PC-3 (cell line): ENCODE results near the gene OR10J1.

Experiments used
- EZH2 ChIP-seq: fragments of 300-600 bp; sonication (generic); IDR thresholded peaks from one replicate; pipeline ENCODE4 v1.6.1; 2017; ENCODE audit warnings: antibody characterized with exemption, mild to moderate bottlenecking, low read length; ENCODE audit not compliant: unreplicated experiment
- EZH2phosphoT487 ChIP-seq: fragments of 300-600 bp; sonication (generic); IDR thresholded peaks from 2 replicates; pipeline ENCODE4 v1.6.1; 2018; ENCODE audit warnings: mild to moderate bottlenecking, antibody characterized with exemption, low read length, borderline replicate concordance
- TF ChIP-seq, protein P1 (sequence below): fragments of 300-600 bp; sonication (generic); conservative IDR thresholded peaks from 2 replicates; pipeline ENCODE4 v1.5.1; 2017; ENCODE audit warnings: antibody characterized with exemption, low read depth, mild to moderate bottlenecking, low read length

DNA sequence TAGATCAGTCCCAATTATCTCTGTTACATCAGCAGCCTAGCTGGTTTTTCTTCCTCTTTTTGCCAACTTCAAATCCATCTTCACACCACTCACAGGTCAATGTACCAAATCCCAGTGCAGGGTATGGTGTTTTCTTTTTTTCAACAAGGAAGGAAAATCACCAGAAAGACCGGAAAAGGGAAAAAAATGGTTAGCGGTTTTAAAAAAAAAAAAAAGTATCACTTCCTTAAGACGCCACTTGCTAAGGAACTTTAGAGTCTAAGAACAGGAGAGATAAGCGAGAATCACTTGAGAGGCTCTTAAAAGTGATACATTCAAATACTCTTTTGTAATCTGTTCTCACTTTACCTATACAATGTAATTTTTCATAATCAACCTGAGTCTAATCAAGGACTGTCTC is 3.1 kb upstream of the OR10J1 start:
- TF ChIP-seq, protein P1, sequence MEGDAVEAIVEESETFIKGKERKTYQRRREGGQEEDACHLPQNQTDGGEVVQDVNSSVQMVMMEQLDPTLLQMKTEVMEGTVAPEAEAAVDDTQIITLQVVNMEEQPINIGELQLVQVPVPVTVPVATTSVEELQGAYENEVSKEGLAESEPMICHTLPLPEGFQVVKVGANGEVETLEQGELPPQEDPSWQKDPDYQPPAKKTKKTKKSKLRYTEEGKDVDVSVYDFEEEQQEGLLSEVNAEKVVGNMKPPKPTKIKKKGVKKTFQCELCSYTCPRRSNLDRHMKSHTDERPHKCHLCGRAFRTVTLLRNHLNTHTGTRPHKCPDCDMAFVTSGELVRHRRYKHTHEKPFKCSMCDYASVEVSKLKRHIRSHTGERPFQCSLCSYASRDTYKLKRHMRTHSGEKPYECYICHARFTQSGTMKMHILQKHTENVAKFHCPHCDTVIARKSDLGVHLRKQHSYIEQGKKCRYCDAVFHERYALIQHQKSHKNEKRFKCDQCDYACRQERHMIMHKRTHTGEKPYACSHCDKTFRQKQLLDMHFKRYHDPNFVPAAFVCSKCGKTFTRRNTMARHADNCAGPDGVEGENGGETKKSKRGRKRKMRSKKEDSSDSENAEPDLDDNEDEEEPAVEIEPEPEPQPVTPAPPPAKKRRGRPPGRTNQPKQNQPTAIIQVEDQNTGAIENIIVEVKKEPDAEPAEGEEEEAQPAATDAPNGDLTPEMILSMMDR = no peak
- no peak for TF ChIP-seq EZH2phosphoT487
- no peak for TF ChIP-seq EZH2
